Measurements from ENCODE around the gene CIC.

GRCh38 chr19:42247640-42248199 lies 21.3 kb upstream of the CIC start:
- TF ChIP-seq CTCF (IDR thresholded peaks at IDR 0.05), result no peak
- no peak for TF ChIP-seq POLR2A (IDR thresholded peaks at IDR 0.05)

All from body of pancreas (tissue), 4 donors.